Mammary epithelial cell (primary cell): ENCODE measurements around the gene CCND2.

Source experiments
- EZH2 ChIP-seq: IDR thresholded peaks from 2 replicates; pipeline ENCODE4 v1.6.1; 2012; ENCODE audit warnings: low read length, inconsistent platforms, borderline replicate concordance
- TF ChIP-seq, protein P1 (sequence below), 2 donors: IDR thresholded peaks in 1 of 2; conservative IDR thresholded peaks in 1 of 2; 2 replicates each; pipeline ENCODE4 v1.5.1; 2011 to 2012; ENCODE audit warnings: inconsistent platforms in 2 of 2, low read length in 2 of 2, mild to moderate bottlenecking in 2 of 2, control low read depth in 1 of 2, low read depth in 1 of 2; ENCODE audit not compliant: insufficient read depth in 1 of 2; ENCODE audit errors: extremely low read depth in 1 of 2

- TF ChIP-seq, protein P1, sequence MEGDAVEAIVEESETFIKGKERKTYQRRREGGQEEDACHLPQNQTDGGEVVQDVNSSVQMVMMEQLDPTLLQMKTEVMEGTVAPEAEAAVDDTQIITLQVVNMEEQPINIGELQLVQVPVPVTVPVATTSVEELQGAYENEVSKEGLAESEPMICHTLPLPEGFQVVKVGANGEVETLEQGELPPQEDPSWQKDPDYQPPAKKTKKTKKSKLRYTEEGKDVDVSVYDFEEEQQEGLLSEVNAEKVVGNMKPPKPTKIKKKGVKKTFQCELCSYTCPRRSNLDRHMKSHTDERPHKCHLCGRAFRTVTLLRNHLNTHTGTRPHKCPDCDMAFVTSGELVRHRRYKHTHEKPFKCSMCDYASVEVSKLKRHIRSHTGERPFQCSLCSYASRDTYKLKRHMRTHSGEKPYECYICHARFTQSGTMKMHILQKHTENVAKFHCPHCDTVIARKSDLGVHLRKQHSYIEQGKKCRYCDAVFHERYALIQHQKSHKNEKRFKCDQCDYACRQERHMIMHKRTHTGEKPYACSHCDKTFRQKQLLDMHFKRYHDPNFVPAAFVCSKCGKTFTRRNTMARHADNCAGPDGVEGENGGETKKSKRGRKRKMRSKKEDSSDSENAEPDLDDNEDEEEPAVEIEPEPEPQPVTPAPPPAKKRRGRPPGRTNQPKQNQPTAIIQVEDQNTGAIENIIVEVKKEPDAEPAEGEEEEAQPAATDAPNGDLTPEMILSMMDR (conservative IDR thresholded peaks at IDR 0.05 in 1 of 2, IDR thresholded peaks at IDR 0.05 in 1 of 2; ENCODE audit: extremely low read depth in 1 of 2, insufficient read depth in 1 of 2, low read depth in 1 of 2, low read length in 2 of 2): no peak
- TF ChIP-seq EZH2: no peak
Observed at GRCh38 chr12:4245446-4245845, 28.1 kb upstream of the CCND2 start.
